Tibial nerve (tissue), 4 donors: Measurements from ENCODE around the gene UCHL5.

Experiments
- CTCF ChIP-seq, 5 experiments: fragments of 200-600 bp in 3 of 5; fragments of 450-650 bp in 2 of 5; sonication (generic) in 3 of 5; IDR thresholded peaks; one replicate each; pipeline ENCODE4 v1.5.1; 2016 to 2019; ENCODE audit warnings: antibody characterized with exemption in 5 of 5, mild to moderate bottlenecking in 3 of 5, moderate library complexity in 2 of 5
- EP300 ChIP-seq, 2 donors: sonication (generic); formaldehyde crosslinking; IDR thresholded peaks; one replicate each; pipeline ENCODE4 v1.6.1; 2017; ENCODE audit warnings: antibody characterized with exemption in 2 of 2, mild to moderate bottlenecking in 1 of 2
- POLR2A ChIP-seq, 2 donors: fragments of 450-650 bp; IDR thresholded peaks; one replicate each; pipeline ENCODE4 v1.6.1; 2017; ENCODE audit warnings: antibody characterized with exemption in 2 of 2, mild to moderate bottlenecking in 2 of 2, moderate library complexity in 2 of 2

- TF ChIP-seq CTCF (IDR thresholded peaks at IDR 0.05) (no peak), POLR2A (IDR thresholded peaks at IDR 0.05) (no peak), EP300 (IDR thresholded peaks at IDR 0.05) (no peak)
These were observed 31.7 kb upstream of the UCHL5 start for GRCh38 chr1:193090865-193091264.
